Brain microvascular endothelial cell (primary cell): ENCODE results near the gene MKNK1.

Experiments used
- DNase-seq: peaks from one replicate; pipeline ENCODE4 v3.0.0-alpha.2; 2020
- H3K27ac ChIP-seq: fragments of 250-450 bp; sonication (Bioruptor Pico); 2 replicates; pipeline ENCODE4 v1.5.1; 2020; ENCODE audit warnings: mild to moderate bottlenecking, moderate library complexity
- H3K27me3 ChIP-seq: fragments of 250-450 bp; sonication (Bioruptor Pico); replicated peaks from 2 replicates; pipeline ENCODE4 v1.5.1; 2020; ENCODE audit warnings: mild to moderate bottlenecking
- H3K36me3 ChIP-seq: fragments of 250-450 bp; sonication (Bioruptor Pico); replicated peaks from 2 replicates; pipeline ENCODE4 v1.5.1; 2020; ENCODE audit warnings: mild to moderate bottlenecking
- H3K4me3 ChIP-seq: 2 replicates; pipeline ENCODE4 v1.5.1; 2011; ENCODE audit warnings: low read depth, mild to moderate bottlenecking, control low read depth, low read length, moderate library complexity
- in situ Hi-C: cut with HindIII; loops from 2 replicates; pipeline ENCODE4 v1.10.0; 2017; ENCODE audit warnings: low sequenced_read_pairs, low pct_ligation_motif_present
- TF ChIP-seq, protein P1 (sequence below): IDR thresholded peaks from 2 replicates; pipeline ENCODE4 v1.5.1; 2011; ENCODE audit warnings: low read depth, mild to moderate bottlenecking, moderate library complexity, low read length, control low read depth, inconsistent platforms; ENCODE audit errors: missing control alignments

The MKNK1 gene

DNA sequence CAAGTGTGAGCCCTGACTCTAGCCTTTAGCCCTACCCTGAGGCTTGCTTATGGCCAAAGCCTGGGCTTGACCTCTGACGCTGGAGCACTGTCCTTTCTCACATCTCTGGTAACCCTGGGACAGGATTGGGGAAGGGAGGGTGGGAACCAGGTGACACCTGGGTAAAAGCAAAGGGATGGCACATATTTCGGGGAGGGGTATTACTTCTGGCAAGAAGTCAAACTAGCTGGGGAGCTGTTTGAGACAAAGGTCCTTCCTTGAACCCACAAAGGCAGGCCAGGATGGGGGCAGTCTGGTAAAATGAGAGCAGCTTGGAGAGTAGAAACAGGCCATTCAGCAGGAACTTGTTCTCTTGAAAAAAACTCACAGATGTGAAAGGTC, 10.5 kb upstream of the MKNK1 start:
- in situ Hi-C loops, result no loop called here
- TF ChIP-seq, protein P1, sequence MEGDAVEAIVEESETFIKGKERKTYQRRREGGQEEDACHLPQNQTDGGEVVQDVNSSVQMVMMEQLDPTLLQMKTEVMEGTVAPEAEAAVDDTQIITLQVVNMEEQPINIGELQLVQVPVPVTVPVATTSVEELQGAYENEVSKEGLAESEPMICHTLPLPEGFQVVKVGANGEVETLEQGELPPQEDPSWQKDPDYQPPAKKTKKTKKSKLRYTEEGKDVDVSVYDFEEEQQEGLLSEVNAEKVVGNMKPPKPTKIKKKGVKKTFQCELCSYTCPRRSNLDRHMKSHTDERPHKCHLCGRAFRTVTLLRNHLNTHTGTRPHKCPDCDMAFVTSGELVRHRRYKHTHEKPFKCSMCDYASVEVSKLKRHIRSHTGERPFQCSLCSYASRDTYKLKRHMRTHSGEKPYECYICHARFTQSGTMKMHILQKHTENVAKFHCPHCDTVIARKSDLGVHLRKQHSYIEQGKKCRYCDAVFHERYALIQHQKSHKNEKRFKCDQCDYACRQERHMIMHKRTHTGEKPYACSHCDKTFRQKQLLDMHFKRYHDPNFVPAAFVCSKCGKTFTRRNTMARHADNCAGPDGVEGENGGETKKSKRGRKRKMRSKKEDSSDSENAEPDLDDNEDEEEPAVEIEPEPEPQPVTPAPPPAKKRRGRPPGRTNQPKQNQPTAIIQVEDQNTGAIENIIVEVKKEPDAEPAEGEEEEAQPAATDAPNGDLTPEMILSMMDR, result no peak
- Histone ChIP-seq H3K27ac (no peak overlapping the region), H3K4me3 (no peak overlapping the region), H3K36me3 (peaks cover 3% of the 10 kb centered on the region), H3K27me3 (no peaks in the 10 kb centered on the region)
- no peak for DNase-seq

DNA sequence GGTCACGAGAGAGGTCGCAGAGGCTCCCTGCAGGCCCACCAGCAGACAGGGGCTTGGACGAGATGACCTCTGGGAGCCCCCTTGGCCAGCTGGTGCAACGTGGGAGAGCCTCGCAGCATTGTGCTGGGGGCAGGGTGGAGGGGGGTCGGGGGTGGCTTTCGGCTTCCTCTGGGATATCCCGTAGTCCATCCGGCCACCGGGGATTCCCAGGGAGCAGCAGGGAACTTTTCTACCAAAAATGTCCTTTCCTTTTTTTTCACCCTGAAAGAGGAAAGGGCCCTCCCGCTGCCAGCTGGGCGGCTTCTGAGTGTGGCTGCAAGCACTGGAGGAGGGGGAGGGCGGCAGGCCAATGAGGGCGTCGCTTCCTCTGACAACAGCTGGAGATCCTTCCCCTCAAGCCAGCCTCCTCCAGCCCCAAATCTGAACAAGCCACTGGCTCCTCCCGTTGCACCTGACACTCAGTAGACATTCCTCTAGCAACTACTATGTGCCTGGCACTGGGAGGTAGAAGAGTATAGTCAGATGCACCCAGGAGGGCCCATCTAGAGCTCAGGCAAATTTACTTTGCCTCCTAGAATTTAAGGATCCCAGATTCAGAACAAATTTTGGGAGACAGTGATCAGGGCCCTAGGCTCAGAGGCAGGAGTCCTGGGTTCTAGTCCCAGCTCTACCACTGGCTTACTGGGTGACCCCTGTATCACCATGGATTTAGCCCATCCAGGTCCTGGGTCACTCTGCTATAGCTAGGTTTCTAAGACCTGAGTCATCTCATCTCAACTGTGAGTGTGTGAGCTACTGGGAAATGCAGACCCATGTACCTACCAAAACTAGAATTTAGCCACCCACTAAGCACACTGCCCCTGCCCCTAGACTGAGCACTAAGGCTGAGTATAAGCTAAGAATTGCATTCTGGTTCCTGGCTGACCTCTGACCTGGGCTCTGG, 9.9 kb upstream of the MKNK1 start:
- peak; percentile 50 for DNase-seq
- TF ChIP-seq, protein P1, result no peak
- in situ Hi-C loops, result no loop called here

DNA sequence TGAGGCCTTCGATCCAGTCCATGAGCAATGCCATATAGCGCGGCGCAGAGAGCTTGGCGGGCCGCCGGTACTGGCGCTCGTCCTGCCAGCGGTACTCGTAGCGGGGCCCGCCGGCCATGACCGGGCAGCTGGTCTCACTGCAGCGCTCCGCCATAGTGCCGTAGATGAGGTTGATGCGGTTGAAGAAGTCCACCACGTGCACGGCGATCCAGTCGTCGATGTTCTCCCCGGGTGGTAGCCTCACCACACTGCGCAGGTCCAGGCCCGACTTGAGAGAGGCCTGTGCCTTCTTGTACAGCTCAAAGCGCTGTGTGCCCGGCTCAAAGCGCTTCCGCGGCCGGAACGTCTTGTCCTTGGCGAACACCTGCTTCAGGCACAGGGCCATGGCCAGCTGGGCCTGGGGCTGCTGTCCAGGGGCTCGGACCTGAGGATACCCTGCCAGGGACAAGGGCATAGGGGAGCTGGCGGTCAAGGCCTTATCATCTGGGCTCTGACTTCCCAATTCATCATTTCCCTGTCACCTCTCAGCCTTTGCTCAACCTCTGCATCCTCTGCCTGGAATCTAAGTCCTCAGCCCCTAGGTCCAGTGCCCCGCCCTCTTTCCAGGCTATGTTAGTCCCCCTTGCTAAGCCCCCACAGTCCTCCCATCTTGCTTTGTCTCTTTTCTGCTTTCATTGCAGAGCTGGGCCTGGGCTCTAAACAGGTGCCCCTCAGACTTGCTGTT, 9.0 kb upstream of the MKNK1 start:
- in situ Hi-C loops, result no loop called here
- H3K36me3 ChIP-seq, result peaks cover 6% of the 10 kb centered on the region

More for the DNA sequence above, 9.9 kb upstream of the MKNK1 start:
- Histone ChIP-seq H3K36me3 (peaks cover 3% of the 10 kb centered on the region), H3K27me3 (no peaks in the 10 kb centered on the region), H3K27ac (no peak overlapping the region), H3K4me3 (no peak overlapping the region)

DNA sequence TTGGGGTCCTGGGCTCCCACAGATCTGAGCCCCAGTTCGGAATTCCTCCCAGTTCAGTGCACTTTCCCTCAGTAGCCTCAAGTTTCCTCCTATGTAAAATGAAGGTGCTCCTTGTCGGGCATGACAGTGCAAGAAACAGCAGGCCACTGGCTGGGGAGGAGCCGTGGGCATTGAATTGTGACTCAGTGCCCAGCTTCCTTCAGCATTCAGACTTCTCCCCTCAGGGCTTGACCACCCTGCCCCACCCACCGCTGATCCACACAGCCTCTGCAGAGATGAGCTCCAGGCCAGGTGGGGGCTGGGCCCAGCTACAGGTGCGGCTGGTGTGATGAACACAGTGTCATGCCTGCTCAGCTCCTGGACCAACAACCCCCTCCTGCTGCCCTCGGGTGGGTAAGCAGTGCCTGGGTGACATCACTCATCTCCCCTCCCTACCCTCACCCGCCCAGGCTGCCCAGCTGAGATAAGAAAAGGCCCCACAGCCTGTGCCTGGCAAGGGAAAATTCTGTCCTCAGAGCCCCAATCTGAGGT, 7.7 kb upstream of the MKNK1 start:
- H3K27ac ChIP-seq, result no peak overlapping the region
- in situ Hi-C loops, result no loop called here
- TF ChIP-seq, protein P1, result no peak
- DNase-seq, result no peak
- no peak overlapping the region for H3K4me3 ChIP-seq
- H3K36me3 ChIP-seq, result peaks cover 6% of the 10 kb centered on the region
- no peaks in the 10 kb centered on the region for H3K27me3 ChIP-seq

More for the DNA sequence above, 9.0 kb upstream of the MKNK1 start:
- Histone ChIP-seq H3K4me3 (no peak overlapping the region), H3K27ac (no peak overlapping the region), H3K27me3 (no peaks in the 10 kb centered on the region)
- TF ChIP-seq, protein P1, result no peak
- no peak for DNase-seq

DNA sequence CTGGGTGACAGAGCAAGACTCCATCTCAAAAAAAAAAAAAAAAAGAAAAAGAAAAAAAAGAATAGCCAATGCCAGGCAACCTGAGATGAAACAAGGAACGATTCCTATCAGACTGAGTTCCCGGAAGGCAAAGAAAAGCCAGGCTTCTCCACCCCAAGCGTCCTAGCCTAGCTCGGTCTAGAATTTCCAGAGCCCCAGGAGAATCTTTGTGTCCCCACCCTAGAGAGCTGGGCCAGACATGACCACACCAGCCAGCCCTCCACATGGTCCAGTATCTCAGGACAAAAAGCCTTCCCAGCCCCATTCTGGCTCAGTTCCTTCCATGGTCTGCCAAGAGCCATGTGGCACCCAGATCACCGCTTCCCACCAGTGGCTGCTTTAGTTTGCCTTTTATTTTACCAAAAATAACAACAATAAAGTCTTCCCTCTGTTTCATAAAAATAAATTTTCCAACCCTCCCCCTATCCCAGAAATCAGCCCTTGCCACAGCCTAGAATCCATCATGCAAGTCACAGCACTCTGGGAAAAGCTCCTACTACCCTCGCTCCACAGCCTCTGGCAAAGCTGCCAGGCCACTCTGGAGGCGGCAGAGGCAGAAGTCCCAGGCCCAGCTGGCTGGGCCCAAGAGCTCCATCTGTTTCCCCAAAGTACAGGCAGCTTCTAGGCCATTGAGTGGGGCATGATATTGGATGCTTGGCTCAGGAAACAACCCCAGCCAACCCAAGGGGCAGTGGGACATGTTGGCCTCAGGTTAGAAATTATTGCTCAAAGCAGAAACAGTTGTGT, 3.5 kb upstream of the MKNK1 start:
- H3K27ac ChIP-seq, result no peak overlapping the region
- H3K4me3 ChIP-seq, result no peak overlapping the region
- TF ChIP-seq, protein P1, result no peak
- no peak for DNase-seq
- no peaks in the 10 kb centered on the region for H3K27me3 ChIP-seq
- in situ Hi-C loops, result no loop called here
- H3K36me3 ChIP-seq, result peaks cover 6% of the 10 kb centered on the region
